HL-60/S4 treated with phorbol 12-myristate 13-acetate at 8.2 ng/mL for 4 days and 3 days (cell line): ENCODE measurements around the gene CARMIL1.
"Not testable (repeated sequence)": the region's sequence is repeated elsewhere in the genome, so short reads cannot be mapped to it uniquely, and the experiment has no call there.

Experiments
- in situ Hi-C: fragments of 300-500 bp; cut with MboI; formaldehyde crosslinking; loops from 2 replicates; pipeline ENCODE4 v1.15.0; 2022; ENCODE audit warnings: low sequenced_read_pairs

The CARMIL1 gene

GRCh38 chr6:25434921-25435320, 155.7 kb downstream of the CARMIL1 start:
- in situ Hi-C loops: no loop called here

GRCh38 chr6:25435416-25435985, 156.3 kb downstream of the CARMIL1 start:
- in situ Hi-C loops: no loop called here

- in situ Hi-C loops: no loop called here
Observed at GRCh38 chr6:25436760-25437159, 157.6 kb downstream of the CARMIL1 start.

- in situ Hi-C loops: no loop called here
Observed at GRCh38 chr6:25439368-25439767, 160.2 kb downstream of the CARMIL1 start.

- in situ Hi-C loops: no loop called here
Observed at GRCh38 chr6:25441663-25442270, 162.6 kb downstream of the CARMIL1 start.

GRCh38 chr6:25442898-25443297, 163.7 kb downstream of the CARMIL1 start:
- in situ Hi-C loops: no loop called here

- in situ Hi-C loops: not testable (repeated sequence)
Observed at GRCh38 chr6:25444521-25444920, 165.3 kb downstream of the CARMIL1 start.

GRCh38 chr6:25446830-25447569, 167.8 kb downstream of the CARMIL1 start:
- in situ Hi-C loops: no loop called here

- in situ Hi-C loops: no loop called here
Observed at GRCh38 chr6:25447570-25447929, 168.4 kb downstream of the CARMIL1 start.

GRCh38 chr6:25448965-25449538, 169.9 kb downstream of the CARMIL1 start:
- in situ Hi-C loops: no loop called here

- in situ Hi-C loops: no loop called here
Observed at GRCh38 chr6:25449774-25450173, 170.6 kb downstream of the CARMIL1 start.

- in situ Hi-C loops: no loop called here
Observed at GRCh38 chr6:25450469-25451198, 171.5 kb downstream of the CARMIL1 start.

- in situ Hi-C loops: no loop called here
Observed at GRCh38 chr6:25452031-25452430, 172.9 kb downstream of the CARMIL1 start.

GRCh38 chr6:25453288-25453687, 174.1 kb downstream of the CARMIL1 start:
- in situ Hi-C loops: no loop called here

GRCh38 chr6:25454136-25454535, 175.0 kb downstream of the CARMIL1 start:
- in situ Hi-C loops: no loop called here

GRCh38 chr6:25456249-25457040, 177.3 kb downstream of the CARMIL1 start:
- in situ Hi-C loops: no loop called here

GRCh38 chr6:25457516-25457915, 178.3 kb downstream of the CARMIL1 start:
- in situ Hi-C loops: no loop called here

- in situ Hi-C loops: no loop called here
Observed at GRCh38 chr6:25458485-25458884, 179.3 kb downstream of the CARMIL1 start.

GRCh38 chr6:25462235-25462897, 183.2 kb downstream of the CARMIL1 start:
- in situ Hi-C loops: no loop called here

- in situ Hi-C loops: no loop called here
Observed at GRCh38 chr6:25463441-25463840, 184.3 kb downstream of the CARMIL1 start.
